HepG2 (cell line): ENCODE measurements around the gene ERF. TPM values are rescaled to one million over a fixed set of nuclear protein-coding genes. Genes with fewer than 3 reads are reported as not detected.

Source experiments
- AFF4 ChIP-seq: sonication (generic); formaldehyde crosslinking; IDR thresholded peaks from 2 replicates; pipeline ENCODE4 v1.4.0; 2020; ENCODE audit warnings: missing genetic modification reagents
- ARHGAP35 ChIP-seq: sonication (generic); formaldehyde crosslinking; IDR thresholded peaks from 2 replicates; pipeline ENCODE4 v1.9.0; 2022; ENCODE audit warnings: mild to moderate bottlenecking, inconsistent platforms, moderate library complexity, missing genetic modification reagents, borderline replicate concordance
- HDAC1 ChIP-seq: sonication (generic); formaldehyde crosslinking; IDR thresholded peaks from 2 replicates; pipeline ENCODE4 v1.5.1; 2020; ENCODE audit warnings: mild to moderate bottlenecking, missing genetic modification reagents
- HES4 ChIP-seq: sonication (generic); formaldehyde crosslinking; IDR thresholded peaks from 2 replicates; pipeline ENCODE4 v1.9.0; 2021; ENCODE audit warnings: mild to moderate bottlenecking, missing genetic modification reagents, borderline replicate concordance
- HIVEP1 ChIP-seq: sonication (generic); formaldehyde crosslinking; IDR thresholded peaks from 2 replicates; pipeline ENCODE4 v1.4.0; 2020; ENCODE audit warnings: mild to moderate bottlenecking, missing genetic modification reagents
- HMGA1 ChIP-seq: sonication (generic); formaldehyde crosslinking; conservative IDR thresholded peaks from 2 replicates; pipeline ENCODE4 v1.4.0; 2020; ENCODE audit warnings: missing genetic modification reagents
- HMGXB4 ChIP-seq, 2 experiments: sonication (generic) in 1 of 2; formaldehyde crosslinking in 1 of 2; IDR thresholded peaks; 2 replicates each; pipeline versions ENCODE4 v1.4.0 to v1.6.1; 2018 to 2020; ENCODE audit warnings: missing genetic modification reagents in 2 of 2, borderline replicate concordance in 1 of 2, low read depth in 1 of 2, mild to moderate bottlenecking in 1 of 2, missing biosample characterization in 1 of 2
- KAT7 ChIP-seq: IDR thresholded peaks from 2 replicates; pipeline ENCODE4 v1.6.1; 2018; ENCODE audit warnings: borderline replicate concordance, missing compliant biosample characterization
- KDM6A ChIP-seq: IDR thresholded peaks from 2 replicates; pipeline ENCODE4 v1.6.1; 2016; ENCODE audit warnings: low read depth
- MYNN ChIP-seq: sonication (generic); formaldehyde crosslinking; IDR thresholded peaks from 2 replicates; pipeline ENCODE4 v1.4.0; 2020; ENCODE audit warnings: mild to moderate bottlenecking, low read depth, missing genetic modification reagents
- NR2F2 ChIP-seq: IDR thresholded peaks from 2 replicates; pipeline ENCODE4 v1.6.1; 2012; ENCODE audit warnings: low read depth, inconsistent platforms, borderline replicate concordance
- PLSCR1 ChIP-seq: sonication (generic); formaldehyde crosslinking; IDR thresholded peaks from 2 replicates; pipeline ENCODE4 v1.5.0; 2020; ENCODE audit warnings: missing genetic modification reagents, mild to moderate bottlenecking, borderline replicate concordance
- THAP11 ChIP-seq: IDR thresholded peaks from 2 replicates; pipeline ENCODE4 v1.6.1; 2016; ENCODE audit warnings: missing biosample characterization, missing genetic modification reagents
- ZBTB42 ChIP-seq: sonication (generic); formaldehyde crosslinking; IDR thresholded peaks from 2 replicates; pipeline ENCODE4 v1.5.0; 2020; ENCODE audit warnings: mild to moderate bottlenecking, missing genetic modification reagents
- ZFP90 ChIP-seq: sonication (generic); formaldehyde crosslinking; IDR thresholded peaks from 2 replicates; pipeline ENCODE4 v1.8.0; 2022; ENCODE audit warnings: missing genetic modification reagents, mild to moderate bottlenecking, inconsistent platforms, borderline replicate concordance
- ZNF563 ChIP-seq: sonication (generic); formaldehyde crosslinking; IDR thresholded peaks from 2 replicates; pipeline ENCODE4 v1.8.0; 2022; ENCODE audit warnings: mild to moderate bottlenecking, moderate library complexity, missing genetic modification reagents
- ZNF670 ChIP-seq: sonication (generic); formaldehyde crosslinking; IDR thresholded peaks from 2 replicates; pipeline ENCODE4 v1.8.0; 2022; ENCODE audit warnings: mild to moderate bottlenecking, missing genetic modification reagents, borderline replicate concordance
- ZNF710 ChIP-seq: sonication (generic); formaldehyde crosslinking; IDR thresholded peaks from 2 replicates; pipeline ENCODE4 v1.5.0; 2020; ENCODE audit warnings: mild to moderate bottlenecking, missing genetic modification reagents, borderline replicate concordance
- ZNF724P ChIP-seq: sonication (generic); formaldehyde crosslinking; IDR thresholded peaks from 2 replicates; pipeline ENCODE4 v1.8.0; 2022; ENCODE audit warnings: missing genetic modification reagents, borderline replicate concordance
- polyA plus RNA-seq, 8 experiments: library from polyadenylated mRNA; depleted of rRNA in 3 of 8; stranded (reverse) in 7 of 8; unstranded in 1 of 8; fragments of >200 nt; fragmentation: Illumina TruSeq in 4 of 8; extraction: Trizol in 4 of 8; gene quantifications; 2 replicates each; pipeline versions ENCODE4 v1.2.1 to v1.2.3, GENCODE V29; 2011 to 2016; ENCODE audit warnings: low read depth in 4 of 8, missing spikeins in 1 of 8, mixed read lengths in 1 of 8; ENCODE audit not compliant: insufficient read depth in 1 of 8
- total RNA-seq, 5 experiments: library from RNA; depleted of rRNA; stranded (reverse); fragments of >200 nt; fragmentation: Illumina TruSeq; extraction: Trizol; gene quantifications; 2 replicates each; pipeline ENCODE4 v1.2.3, GENCODE V29; 2016; ENCODE audit warnings: low read depth in 1 of 5

The ERF gene
- total and polyA plus RNA-seq, 2 of the 13 experiments (the other 11 are each of a cell fraction or from before 2014, with no cell fraction given): 67.1 to 69.9 TPM

GRCh38 chr19:42217520-42218437 is 37.1 kb downstream of the ERF start, which contains the start of gene DEDD2 (continued):
- TF ChIP-seq KAT7 (CRISPR knock-in tag): no peak
- no peak for TF ChIP-seq MYNN (CRISPR knock-in tag)
- TF ChIP-seq ZFP90 (CRISPR knock-in tag): no peak; the same call in 1 of the 2 replicates
- TF ChIP-seq HES4 (CRISPR knock-in tag): 0 out of 2 replicates have a peak, but pooled peaks have one; percentile 21
- no peak for TF ChIP-seq ARHGAP35 (CRISPR knock-in tag)
- TF ChIP-seq ZNF563 (CRISPR knock-in tag): no peak; the same call in 1 of the 2 replicates
- TF ChIP-seq HIVEP1 (CRISPR knock-in tag): peak; percentile 44; the same call in 1 of the 2 replicates
- 0 out of 2 replicates have a peak, but pooled peaks have one; percentile 21 for TF ChIP-seq ZNF710
- TF ChIP-seq HMGXB4 (CRISPR knock-in tag; IDR thresholded peaks at IDR 0.05; ENCODE audit: borderline replicate concordance in 1 of 2, low read depth in 1 of 2): peak in 1 of 2 experiments; percentile 48; a peak in 2 of 4 replicates
- no peak for TF ChIP-seq HMGA1 (CRISPR knock-in tag)
- TF ChIP-seq THAP11: peak; percentile 85
- no peak for TF ChIP-seq KDM6A
- no peak for TF ChIP-seq NR2F2
- peak; percentile 54; the same call in 1 of the 2 replicates for TF ChIP-seq HDAC1
- peak; percentile 9; the same call in 1 of the 2 replicates for TF ChIP-seq ZBTB42 (CRISPR knock-in tag)
- no peak for TF ChIP-seq ZNF670 (CRISPR knock-in tag)
- TF ChIP-seq ZNF724P: no peak
- TF ChIP-seq AFF4 (CRISPR knock-in tag): no peak
- TF ChIP-seq PLSCR1: no peak
